HG02623 (cell line): ENCODE results near the gene CAMTA2.
"Not testable (repeated sequence)": the region's sequence is repeated elsewhere in the genome, so short reads cannot be mapped to it uniquely, and the experiment has no call there.

ENCODE experiments used
- ATAC-seq: cut with Tn5 transposase; IDR thresholded peaks from one replicate; pipeline ENCODE4 v1.9.1; 2021; ENCODE audit warnings: moderate library complexity; ENCODE audit not compliant: unreplicated experiment

The CAMTA2 gene, protein sequence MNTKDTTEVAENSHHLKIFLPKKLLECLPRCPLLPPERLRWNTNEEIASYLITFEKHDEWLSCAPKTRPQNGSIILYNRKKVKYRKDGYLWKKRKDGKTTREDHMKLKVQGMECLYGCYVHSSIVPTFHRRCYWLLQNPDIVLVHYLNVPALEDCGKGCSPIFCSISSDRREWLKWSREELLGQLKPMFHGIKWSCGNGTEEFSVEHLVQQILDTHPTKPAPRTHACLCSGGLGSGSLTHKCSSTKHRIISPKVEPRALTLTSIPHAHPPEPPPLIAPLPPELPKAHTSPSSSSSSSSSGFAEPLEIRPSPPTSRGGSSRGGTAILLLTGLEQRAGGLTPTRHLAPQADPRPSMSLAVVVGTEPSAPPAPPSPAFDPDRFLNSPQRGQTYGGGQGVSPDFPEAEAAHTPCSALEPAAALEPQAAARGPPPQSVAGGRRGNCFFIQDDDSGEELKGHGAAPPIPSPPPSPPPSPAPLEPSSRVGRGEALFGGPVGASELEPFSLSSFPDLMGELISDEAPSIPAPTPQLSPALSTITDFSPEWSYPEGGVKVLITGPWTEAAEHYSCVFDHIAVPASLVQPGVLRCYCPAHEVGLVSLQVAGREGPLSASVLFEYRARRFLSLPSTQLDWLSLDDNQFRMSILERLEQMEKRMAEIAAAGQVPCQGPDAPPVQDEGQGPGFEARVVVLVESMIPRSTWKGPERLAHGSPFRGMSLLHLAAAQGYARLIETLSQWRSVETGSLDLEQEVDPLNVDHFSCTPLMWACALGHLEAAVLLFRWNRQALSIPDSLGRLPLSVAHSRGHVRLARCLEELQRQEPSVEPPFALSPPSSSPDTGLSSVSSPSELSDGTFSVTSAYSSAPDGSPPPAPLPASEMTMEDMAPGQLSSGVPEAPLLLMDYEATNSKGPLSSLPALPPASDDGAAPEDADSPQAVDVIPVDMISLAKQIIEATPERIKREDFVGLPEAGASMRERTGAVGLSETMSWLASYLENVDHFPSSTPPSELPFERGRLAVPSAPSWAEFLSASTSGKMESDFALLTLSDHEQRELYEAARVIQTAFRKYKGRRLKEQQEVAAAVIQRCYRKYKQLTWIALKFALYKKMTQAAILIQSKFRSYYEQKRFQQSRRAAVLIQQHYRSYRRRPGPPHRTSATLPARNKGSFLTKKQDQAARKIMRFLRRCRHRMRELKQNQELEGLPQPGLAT

DNA sequence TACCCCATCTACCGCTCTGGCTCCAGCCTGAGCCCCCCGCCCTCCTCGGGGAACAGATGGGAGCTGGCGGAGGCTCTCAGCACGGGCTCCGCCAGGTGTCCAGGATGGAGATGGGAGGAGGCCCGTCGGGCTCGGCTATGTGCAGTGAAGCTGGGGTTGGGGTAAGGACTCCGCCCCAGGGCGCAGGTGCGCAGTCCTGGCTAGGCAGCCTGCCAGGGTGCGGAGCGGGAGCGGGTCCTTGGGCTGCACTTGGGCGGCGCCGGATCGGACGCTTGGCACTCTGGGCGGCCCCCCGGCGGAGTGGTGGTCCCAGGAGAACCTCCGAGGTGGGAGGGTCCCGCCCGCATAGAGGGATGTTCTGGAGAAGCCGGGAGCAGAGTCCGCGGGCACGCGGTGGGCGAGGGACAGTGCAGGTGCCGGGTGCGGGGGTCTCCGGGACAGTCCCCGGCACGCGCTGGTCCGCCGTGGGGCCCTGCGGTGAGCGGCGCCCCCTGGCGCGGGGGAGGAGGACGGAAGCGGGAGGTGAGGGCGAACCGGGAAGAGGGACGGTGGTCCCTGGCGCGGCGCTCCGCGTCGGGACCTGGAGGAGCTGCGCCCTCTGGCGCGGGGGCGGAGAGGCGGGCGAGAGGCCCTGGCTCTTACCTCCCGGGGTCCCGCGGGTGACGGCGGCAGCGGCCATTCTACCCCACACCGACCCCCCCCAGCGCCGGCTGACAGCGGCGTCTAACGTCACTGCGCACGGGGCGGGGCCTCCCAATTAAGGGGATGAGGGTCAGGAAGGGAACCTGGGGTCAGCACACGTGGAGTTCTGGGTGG, at the start of gene CAMTA2:
Gene CAMTA2, minus strand, starts transcription at position 725 of the 816 bp plus-strand sequence. CDS start 1,453 bp downstream, outside the sequence.
- peak; percentile 56 for ATAC-seq

DNA sequence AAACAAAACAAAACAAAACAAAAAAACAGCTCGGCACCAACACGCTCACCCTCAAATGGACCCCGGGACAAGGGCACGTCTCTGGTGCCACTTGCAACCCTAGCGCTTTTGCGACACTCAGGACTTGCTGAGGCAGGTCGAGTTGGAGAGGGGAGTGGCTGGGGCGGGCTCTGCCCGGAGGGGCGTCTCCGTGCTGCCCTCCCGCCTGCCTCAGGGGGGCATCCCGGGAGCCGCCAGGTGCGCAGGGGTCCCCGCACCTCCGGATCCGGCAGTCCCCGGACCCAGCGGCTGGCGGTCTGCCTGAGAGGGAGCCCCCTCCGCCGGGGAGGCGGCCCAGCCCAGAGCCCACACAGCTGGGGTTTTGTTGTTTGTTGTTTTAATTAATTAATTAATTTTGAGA, 47.8 kb upstream of the CAMTA2 start, which contains the start of gene SLC52A1:
Gene SLC52A1, minus strand, starts transcription at position 112 of the 400 bp plus-strand sequence. CDS start 820 bp downstream, outside the sequence.
- ATAC-seq: no peak

DNA sequence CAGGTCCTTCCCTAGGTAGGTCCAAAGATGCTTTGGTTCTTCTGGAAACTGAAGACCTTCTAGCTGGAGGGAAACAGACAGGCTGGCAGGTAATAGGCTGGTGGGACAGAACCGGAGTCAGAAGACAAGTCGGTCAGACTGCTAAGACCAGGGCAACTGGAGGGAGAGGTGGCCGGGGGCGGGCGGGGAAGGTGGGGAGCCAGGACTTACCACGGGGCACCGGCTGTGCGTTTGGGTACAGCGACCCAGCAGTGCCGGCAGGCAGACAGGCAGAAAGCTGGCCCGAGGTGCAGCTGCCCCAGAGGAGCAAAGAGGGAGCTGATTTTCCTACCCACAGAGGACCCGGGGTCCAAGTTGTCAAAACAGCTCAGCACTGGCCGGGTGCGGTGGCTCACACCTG, 47.2 kb upstream of the CAMTA2 start:
- ATAC-seq: no peak

DNA sequence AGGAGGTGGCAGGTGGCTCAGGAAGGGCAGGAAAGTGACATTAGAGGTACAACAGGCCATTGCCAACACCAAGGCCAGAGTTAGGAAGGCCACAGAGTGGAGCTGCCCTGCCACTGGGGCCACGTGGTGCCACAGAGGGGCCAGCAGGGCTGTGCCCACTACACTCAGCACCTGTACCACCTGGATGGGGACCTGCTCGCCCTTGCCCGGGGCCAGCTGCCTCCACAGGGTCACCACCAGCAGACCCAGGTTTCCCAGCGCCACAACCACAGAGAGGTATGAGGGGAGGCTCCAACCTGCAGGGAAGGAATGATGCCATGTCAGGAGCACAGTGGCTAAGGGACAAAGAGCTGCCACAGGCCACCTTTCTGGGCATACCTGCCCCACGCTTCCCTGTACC, 46.6 kb upstream of the CAMTA2 start:
- ATAC-seq: no peak

GRCh38 chr17:5033352-5034015, 46.0 kb upstream of the CAMTA2 start:
- no peak for ATAC-seq

DNA sequence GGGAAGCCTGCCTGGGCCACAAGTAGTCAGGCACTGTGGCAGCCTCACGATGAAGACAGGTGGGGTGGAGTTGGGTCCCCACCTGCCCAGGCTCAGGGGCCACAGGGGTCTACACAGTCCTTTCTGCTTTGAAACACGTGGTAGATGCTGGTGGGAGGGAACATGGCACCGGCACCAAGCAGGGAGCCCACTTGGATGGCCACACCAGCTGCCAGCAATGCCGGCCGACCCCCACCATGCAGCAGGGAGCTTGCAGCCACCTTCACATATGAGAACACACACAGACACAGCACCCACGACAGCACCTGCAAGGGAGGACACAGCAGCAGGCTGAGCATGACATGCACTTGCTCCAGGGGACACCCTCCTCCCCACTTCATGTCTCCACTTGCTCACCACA, 45.4 kb upstream of the CAMTA2 start:
- no peak for ATAC-seq

GRCh38 chr17:5031365-5032082, 44.0 kb upstream of the CAMTA2 start:
- no peak for ATAC-seq

- not testable (repeated sequence) for ATAC-seq
Measured at GRCh38 chr17:5030168-5030567, 42.7 kb upstream of the CAMTA2 start.

- ATAC-seq: no peak
Measured at GRCh38 chr17:5027916-5028315, 40.4 kb upstream of the CAMTA2 start.

DNA sequence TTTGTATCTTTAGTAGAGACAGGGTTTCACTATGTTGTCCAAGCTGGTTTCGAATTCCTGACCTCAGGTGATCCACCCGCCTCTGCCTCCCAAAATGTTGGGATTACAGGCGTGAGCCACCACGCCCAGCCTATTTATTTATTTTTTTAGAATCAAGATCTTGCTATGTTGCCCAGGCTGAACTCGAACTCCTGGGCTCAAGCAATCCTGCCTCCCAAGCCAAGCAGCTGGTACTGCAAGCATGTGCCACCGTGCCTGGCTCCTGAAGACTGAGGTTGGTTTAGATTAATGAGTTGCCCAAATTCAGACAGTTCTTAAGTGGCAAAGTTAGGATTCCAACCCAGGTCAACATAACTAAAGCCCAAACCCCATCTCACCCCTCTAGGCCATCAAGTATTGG, 39.8 kb upstream of the CAMTA2 start:
- ATAC-seq: no peak

DNA sequence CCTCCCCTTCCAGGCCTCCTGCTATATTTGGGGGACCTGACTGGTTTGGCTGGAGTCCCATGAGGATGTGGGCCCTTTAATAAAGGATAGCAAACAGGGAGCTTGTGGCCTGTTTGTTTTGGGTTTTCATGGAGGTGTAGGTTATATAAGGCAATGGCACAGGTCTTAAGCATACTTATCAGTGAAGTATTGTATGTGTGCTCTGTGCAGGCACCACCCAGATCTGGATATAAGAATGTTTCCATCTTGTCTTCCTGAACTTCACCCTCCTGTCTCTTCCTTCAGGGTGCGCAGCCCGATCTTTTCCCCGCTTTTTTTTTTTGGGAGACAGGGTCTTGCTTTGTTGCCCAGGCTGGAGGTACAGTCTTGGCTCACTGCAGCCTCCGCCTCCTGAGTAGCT, 37.1 kb upstream of the CAMTA2 start:
- no peak for ATAC-seq

DNA sequence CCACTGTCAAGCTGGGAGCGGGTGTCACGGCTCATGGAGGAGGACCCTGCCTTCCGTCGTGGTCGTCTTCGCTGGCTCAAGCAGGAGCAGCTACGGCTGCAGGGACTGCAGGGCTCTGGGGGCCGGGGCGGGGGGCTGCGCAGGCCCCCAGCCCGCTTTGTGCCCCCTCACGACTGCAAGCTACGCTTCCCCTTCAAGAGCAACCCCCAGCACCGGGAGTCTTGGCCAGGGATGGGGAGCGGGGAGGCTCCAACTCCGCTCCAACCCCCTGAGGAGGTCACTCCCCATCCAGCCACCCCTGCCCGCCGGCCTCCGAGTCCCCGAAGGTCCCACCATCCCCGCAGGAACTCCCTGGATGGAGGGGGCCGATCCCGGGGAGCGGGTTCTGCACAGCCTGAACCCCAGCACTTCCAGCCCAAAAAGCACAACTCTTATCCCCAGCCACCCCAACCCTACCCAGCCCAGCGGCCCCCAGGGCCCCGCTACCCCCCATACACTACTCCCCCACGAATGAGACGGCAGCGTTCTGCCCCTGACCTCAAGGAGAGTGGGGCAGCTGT, 36.2 kb upstream of the CAMTA2 start:
- ATAC-seq: no peak

GRCh38 chr17:5022171-5022711, 34.8 kb upstream of the CAMTA2 start:
- ATAC-seq: no peak

DNA sequence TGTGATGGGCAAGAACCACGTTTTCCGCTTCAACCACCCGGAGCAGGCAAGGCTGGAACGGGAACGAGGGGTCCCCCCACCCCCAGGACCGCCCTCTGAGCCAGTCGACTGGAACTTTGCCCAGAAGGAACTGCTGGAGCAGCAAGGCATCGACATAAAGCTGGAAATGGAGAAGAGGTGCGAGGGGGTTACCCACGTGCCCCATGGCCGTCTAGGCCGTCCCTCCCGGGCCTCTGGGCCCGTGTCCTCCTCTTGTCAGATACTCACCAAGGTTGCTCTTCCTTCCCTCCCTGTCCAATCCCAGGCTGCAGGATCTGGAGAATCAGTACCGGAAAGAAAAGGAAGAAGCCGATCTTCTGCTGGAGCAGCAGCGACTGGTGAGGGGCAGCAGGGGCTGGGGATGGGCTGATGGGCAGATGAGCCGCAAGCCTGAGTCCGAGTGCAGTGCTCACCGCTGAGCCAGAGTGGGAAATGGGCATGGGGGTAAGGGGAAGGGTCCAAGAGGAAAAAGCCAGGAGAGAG, 33.1 kb upstream of the CAMTA2 start:
- ATAC-seq: no peak

GRCh38 chr17:5019475-5019956, 32.0 kb upstream of the CAMTA2 start:
- no peak for ATAC-seq

GRCh38 chr17:5014357-5014756, 26.9 kb upstream of the CAMTA2 start:
- ATAC-seq: no peak

- ATAC-seq: no peak
Measured at GRCh38 chr17:5011928-5012327, 24.5 kb upstream of the CAMTA2 start.

GRCh38 chr17:5003214-5003867, 15.9 kb upstream of the CAMTA2 start:
- ATAC-seq: no peak
